Activated CD4-positive, alpha-beta T cell treated with anti-CD3 and anti-CD28 coated beads, Interleukin-2, Interleukin-4, amounts not matched to agents 100 ng/mL and 50 ng/mL, durations not matched to agents 16 hours and 8 hours (primary cell): ENCODE results near the gene ARSJ.

Experiments used
- DNase-seq: peaks from one replicate; pipeline ENCODE4 v3.0.0-alpha.2; 2020; ENCODE audit warnings: low spot score

Gene ARSJ

DNA sequence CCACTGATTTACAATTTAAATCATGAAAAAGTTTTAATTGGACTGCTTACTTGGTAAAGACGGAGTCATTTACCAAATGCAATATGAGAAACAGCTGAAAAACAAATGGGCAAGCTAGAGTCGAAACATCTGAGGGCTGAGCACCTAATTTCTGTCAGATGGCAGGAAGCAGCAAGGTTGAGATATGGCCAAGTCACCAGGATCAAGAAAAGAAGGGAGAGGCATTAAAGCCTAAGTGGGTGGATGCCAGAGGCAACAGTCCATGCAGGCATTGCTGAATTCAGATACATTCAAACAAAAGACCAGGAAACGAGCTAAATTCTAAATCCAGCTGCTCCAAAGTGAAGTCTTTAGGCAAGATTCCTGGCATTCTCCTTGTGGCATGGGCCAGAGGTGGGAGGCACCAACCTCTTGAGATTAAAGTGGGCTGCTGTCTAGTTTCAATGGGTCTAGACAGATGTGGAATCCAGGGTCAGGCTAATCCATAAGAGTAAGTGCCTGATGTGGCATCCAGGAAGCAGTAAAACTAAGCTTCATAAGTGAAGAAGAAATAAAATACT, 8.0 kb upstream of the ARSJ start:
- DNase-seq = no peak

DNA sequence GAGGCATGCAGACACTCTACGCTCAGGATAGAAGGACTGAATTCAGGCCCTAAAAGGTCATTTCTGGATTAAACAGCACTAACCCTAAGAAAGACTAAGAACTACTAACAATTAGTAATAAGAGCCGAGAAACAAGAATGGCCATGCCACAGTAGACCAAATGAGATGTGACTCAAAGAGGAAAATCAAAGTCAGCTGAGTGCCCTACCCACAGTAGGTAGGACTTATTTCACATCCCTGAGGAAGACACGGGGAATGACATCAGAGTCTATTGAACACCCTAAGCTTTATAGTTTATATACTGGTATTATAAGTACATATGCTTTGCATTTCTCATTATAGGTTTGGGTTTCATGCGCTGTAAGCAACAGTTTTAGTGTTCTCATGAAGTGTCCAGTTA, 2.7 kb upstream of the ARSJ start:
- DNase-seq = no peak

DNA sequence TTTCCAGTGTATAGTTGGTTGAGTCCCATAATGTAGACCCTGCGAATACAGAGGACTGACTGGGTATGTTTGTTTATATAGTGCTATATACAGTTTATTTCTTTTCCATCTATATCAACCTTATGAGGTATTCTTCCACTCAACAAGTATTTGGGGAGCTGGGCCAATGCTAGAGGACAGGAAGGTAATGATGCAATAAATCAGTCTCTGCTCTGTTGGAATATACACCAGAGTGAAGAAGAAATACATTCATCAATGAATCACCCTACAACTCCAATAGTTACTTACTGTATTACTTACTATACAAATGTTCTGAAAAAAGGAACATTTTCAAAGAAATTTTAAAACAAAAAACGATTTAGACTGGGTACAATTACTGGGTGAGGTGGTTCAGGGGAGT, 2.1 kb upstream of the ARSJ start:
- DNase-seq = no peak

DNA sequence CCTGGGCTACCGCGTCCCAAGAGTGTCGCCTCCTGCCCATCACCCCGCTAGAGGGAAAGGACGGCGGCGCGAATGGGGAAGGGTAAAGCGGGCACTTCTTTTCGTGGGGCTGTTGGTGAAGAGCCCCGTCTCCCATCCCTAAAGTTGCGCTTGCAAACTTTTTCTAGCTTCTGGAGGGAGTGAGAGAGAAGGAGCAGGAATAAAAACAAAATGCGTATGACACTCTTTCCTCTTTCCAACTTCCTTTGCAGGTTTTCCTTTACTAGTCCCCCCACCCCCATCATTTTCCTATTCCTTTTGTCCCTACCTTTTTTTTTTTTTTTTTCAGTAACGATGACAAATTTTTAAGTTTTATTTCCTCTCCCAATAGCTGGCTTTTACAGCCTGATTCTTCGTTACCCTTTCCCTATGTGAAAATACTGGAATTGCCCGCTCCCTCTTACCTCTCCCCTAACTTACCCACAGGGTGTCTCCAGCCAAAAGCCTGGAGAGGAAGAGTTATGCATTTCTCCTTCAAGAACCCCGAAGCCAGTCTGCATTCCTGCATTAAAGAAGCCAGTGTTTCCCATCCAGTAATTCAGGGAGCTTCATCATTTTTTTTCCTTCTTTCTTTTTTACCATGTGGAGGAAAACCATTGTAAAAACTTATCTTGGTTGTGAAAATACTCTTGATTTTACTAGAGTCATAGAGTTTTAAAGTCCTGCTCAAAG, 613 bp upstream of the ARSJ start:
- no peak for DNase-seq

DNA sequence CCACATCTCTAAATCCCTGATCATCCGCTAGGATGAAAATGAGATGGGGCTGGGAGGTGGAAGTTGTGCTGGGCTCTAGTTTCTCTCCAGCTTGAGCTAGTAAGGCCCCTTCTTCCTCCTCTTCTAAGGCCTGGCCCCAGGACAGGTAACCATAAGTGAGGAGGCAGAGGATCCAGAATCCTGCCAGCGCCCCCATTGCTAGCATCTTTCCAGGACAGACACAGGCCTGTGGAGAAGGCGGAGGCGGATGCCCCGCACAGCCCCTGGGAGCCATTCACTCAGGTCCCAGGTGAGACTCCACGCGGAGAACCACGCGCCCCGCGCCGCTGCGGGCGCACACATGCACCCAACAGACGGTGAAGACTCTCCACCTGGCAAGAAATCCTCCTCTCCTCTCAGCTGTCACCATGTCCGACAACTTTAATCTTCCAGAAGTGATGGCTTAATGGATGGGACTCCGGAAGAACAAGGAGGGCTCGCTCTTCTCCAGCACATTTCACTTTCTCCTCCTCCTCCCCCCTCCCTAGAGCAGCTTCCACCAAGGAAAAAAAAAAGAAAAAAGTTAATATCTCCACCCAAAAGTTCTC, 793 bp downstream of the ARSJ start:
- no peak for DNase-seq

DNA sequence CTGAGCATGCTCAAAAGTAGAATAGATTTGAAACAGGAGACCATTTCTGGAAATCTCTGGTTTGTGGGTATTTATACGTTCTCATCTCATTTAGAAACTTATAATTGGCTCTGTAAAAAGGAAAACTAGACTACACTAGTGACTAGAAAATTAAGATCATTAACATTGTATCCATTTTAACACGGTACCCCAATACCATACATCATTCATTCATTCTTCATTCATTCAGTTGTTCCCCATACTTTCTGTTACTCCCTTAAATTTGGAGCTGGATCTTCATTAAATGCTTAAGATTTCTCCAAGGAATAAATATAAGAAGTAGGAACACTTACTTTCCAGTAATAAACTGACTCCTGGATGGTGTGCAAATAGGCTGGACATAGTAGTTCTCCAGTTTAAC, 1.3 kb downstream of the ARSJ start:
- no peak for DNase-seq

DNA sequence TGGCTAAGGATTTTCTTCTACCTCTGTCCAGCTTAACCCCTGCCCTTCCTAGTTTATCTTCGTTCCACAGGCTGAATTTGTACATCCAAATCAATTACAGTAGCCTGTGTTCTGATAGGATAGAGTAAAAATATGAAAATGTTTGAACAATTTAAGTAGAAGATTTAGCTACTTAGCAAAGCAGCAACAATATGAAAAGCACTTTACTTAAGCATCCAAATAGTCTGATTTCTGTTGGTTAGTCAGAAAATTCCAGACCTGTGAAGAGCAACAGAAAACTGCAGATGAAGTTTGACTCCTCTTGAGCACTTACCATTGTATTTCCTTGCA, 2.0 kb downstream of the ARSJ start:
- DNase-seq = no peak

DNA sequence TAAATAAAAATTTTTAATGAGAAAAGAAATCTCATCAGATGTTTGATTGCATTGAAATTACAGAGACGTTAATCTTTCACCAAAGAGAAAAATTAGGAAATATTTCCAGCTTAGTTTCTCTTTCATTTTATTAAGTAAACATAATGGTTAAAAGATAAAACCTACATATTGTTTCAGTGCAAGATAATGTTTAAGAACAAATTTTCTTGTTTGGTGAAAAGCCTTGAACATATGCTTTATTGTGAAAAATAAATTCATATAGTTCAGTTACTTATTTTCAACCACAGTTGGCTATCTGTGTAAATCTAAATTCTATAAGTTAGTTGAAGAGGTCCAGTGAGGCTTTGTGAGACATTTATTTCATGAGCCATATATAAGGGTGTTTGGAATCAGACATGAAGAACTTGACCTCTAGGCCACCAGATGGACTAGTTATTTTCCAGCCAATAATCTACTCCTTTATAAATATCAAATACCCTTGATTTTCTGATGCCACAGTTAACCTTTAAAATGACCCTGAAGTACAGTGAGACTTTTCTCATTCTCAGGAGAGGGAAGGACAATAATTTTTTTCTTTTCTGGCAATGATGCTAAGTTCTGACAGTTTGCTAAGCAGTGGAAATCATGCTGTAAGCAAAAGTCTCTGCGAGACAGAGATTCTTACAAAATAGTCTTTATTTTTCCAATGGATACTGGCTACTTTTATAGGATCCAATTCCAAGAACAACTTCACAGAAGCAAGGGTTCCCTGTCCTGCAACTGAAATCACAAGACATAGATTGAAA, 2.5 kb downstream of the ARSJ start:
- no peak for DNase-seq

DNA sequence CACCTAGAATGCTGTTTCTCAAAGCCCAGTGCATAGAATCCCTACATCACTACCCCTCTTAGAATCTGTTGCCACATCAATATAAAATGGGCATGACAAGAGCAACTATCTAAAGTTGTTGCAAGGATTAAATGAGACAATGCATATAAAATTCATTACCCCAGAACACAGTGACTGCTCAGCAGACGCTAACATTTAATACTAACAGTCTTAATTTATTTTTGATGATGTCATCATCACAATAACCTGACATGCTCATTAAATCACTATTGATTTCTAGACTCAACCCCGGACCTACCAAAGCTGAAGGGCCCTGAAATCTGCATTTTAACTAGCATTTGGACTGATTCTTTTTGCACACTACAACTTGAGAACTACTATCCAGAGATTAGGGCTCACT, 3.9 kb downstream of the ARSJ start:
- no peak for DNase-seq

DNA sequence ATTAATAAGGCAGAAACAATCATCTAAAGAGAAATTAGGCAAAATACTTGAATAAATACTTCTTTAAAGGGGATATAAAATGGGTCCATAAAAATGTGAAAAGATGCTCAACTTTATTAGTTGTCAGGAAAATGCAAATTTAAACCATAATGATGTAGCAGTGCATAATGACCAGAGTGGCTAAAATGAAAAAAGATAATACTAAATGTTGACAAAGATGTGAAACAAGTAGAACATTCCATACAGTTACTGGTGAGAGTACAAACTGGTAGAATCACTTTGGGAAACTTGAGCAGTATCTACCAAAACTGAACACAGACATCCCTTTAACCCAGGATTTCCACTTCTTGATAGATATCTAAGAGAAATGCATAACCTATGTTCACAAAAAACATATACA, 5.0 kb downstream of the ARSJ start:
- no peak for DNase-seq

DNA sequence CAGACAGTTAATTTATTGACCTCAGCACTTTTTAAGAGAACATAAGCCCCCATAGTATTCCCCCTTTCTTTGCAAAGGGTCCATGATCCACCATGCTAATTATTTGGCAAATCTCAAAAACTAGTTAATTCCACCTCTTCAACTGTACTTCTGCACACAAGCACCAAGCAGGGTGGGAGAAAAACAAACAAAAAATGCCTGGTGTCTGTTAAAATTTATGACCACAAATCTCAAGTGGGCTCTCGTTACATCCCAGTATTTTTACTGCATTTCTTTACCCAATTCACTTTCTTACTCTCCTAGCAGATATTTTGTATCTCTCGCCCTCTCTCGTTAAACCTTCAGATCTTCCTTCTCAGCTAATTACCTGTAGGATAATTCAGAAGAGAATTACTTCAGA, 6.1 kb downstream of the ARSJ start:
- DNase-seq = no peak

DNA sequence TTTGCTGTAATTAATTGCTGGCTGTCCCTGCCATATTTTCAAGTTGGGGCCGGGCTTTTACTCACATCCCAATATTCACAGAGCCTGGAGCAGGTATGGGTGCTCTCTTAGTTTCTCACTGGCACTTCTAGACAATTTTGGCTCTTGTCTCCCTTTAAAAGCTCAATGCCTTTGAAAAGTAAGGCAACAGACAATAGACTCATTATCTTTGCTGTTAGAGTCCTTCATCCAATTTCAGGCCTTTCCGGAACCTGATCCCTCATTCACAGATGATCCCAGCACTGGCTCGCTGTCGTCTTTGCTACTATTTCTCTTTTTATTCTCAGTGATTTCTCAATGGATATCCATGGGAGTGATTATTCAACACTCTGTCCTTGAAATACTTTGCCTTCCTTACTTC, 6.7 kb downstream of the ARSJ start:
- DNase-seq = no peak

DNA sequence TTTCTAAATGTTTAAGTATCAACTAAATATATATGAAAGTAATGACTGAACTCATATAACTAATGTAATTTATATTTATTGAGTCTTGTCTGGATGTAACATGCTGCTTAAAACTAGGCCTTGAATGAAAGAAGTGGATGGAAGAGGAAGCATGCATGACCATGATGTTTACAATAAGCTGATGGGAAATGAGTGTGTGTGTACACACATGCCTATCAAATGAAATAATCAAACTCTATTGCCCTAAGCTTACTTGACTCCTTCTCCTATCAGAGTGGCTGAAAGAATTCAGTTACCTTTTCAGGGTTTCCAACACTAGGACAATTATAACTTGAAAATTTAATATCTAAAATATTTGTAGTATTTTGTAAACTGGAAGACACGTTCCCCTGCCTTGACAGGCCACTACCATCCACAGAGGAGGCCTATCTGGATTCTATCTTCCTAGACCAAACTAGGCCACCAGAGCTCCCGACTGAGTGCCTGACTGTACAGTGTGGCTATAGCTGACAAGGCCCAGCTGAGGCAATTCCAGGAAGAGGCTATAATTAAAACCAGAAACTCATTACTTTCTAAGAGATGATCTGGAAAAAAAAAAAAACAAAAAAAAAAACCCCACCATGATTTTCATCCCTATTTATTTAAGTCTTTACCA, 7.6 kb downstream of the ARSJ start:
- DNase-seq = no peak

DNA sequence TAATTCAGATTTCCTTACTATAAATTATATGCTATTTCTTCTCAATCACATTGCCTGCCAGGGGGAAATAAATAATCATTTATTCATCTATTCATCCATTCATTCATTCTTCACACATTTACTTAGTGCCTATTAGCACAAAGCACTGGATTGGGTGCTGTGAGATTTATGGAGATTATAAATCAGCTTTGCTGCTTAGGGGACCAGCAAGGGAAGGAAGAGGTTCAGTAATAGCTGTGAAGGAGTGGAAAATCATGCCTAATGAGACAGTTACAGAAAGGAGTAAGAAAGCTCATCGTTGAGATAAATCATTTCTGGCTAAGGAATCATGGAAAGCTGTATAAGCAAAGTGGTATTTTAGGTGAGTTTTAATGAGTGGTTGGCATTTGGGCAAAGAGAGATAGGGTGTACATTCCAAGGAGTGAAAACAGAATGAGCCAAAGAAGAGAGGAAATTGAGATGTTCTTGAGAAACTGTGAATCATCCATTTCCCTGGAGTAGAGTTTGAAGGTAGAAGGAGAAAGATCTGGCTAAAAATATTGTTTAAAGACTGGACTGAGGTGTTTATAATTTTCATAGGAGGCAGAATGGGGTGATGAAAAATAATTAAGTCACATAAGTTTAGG, 9.6 kb downstream of the ARSJ start:
- DNase-seq = no peak

DNA sequence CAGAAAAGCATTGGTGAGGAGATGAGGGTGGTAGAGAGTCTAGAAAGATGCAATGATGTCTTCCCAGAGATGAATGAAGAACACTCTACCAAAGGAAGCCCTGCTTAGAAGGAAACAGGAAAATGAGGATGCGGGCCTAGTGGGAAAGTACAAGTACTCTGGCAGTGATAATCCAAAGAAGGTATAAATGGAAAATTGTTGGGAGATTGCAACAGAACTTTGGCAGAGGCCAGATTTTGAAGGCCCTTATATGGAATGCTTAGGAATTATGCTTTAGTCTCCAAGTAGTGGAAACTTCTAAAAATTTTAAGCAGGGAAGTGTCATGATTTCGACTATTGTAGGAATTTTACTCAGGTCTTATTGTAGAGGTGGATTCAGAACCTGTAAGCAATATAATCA, 11.0 kb downstream of the ARSJ start:
- no peak for DNase-seq

DNA sequence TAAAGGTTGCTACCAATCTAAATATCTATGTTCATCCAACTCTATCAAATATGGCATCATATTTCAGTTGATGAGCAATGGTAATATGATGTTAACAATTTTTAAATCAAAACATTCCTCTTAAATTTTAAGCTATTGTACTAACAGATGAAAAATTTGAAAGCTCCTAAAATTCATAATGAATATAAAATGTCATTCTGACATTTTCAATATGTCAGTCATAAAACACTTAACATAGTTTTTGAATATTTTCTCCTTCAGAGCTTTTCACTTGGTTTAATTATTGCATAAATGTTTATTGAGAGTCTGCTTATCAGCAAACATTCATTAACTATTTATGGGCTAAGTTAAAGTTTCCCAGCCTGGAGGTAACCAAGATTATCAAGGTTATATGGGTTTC, 11.8 kb downstream of the ARSJ start:
- no peak for DNase-seq

DNA sequence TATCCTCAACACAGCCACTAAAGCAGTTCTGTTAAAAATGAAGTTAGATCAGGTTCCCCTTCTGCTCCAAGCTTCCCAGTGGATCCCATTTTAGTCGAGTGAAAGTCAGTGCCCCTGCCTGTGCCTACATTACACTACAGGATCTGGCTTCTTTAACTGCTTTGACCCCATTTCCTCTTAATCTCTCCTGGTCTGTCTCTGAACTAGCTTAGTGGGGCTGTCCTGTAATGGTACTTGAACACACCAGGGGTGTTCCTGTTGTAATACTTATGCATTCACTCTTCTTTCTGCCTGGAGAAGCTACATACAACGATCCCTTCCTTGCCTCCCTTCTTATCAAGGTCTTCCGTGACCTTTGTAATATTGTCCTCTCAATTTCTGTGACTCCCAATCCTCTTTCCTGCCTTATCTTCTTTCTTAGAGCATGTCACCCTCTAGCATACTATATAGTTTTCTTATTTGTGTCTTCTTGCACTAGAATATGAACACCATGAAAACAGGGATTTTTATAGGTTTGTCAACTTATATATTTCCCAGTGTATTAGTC, 16.7 kb downstream of the ARSJ start:
- DNase-seq = no peak

DNA sequence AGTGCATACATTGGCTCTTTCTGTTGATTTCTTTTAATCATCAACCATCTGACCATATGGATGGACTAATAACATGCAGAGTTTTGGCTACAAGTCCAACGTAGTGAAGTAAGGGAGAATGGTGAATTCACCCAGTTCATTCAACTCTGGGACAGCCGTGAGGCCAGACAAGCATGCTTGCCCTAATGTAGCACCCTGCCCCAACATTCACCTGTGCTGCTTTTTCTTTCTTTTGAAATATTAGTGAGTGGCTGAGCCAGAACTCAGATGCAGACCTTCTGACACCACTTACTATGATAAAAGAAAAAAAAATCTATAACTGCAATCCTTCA, 17.5 kb downstream of the ARSJ start:
- no peak for DNase-seq

DNA sequence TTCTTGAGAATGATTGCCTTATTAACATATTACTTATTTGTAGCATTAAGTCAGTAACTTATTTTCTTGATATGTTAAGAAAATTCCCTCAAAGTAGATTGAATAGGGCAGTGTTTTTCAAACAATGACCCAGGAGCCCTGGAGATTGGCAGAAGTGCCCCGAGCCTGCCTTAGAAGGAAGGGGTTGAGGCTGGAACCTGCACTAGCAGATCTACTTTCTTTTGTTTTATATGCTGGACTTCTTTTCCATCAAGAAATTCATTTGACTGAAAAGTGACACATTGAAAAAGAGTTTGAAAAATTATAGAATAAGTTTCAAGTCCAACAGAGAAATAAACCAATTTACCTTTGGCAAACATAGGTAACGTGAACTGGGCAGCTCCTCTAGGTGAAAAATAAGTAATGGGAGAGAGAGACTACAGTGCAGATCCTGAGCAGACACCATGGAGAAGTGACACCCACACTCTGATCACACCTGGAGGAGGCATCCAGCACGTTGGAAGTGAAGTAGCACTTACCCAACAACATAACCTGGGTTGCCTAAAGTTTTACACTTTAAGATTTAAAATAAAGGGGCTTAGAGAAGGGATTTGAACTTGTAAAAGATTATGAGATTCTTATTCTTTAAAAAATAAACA, 18.6 kb downstream of the ARSJ start:
- DNase-seq = no peak

DNA sequence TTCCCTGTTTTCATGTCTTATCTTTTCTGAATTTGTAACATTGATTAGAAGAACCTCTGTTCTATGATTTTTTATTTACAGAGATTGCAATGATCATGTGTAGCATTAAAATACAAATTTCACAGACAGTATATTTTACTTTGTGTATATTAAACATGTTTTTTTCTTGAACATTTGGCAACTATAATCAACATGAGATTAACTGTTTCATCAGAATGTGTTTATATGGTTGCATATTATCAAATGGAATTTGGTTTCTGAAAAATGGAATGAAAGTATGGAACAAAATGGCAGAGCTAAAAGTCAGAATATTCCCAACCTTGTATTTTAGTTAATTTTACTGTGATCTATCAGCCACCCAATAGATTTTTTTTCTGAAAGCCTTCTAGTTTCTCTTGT, 19.9 kb downstream of the ARSJ start:
- no peak for DNase-seq

DNA sequence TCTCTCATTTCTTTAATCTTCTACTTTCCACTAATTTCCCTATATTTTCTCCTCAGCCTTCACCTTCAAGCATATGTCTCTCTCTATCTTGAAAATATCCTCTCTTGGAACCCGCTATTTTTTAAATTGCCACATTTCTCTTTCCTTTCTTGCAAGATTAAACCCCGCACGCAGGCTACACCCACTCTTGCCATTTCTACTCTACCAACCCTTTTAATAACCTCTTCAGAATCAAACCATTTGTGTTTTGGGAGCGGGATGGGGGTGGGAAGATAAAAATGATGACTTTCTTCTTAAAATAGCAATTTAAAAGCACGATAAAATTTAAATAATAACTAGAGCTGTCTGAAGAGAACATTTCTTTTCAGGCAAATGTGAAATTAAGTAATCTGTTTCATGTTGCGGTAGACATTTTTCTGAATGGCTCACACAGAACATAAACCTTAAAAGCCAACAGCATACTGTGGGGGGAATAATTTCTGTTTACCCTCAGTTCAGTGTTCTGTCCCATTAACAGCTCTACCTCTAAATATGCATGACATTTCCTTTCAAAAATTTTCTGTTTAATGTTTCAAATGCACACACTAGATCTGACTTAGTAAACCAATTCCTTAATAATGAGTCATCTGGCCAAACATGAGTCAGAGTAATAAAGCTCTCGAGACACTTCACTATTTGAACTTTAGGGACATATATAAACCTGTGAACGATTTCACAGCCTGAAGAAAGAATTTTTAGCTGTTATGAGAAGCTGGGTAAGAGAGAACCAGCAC, 20.5 kb downstream of the ARSJ start:
- DNase-seq = peak; percentile 9
